Measurements from ENCODE around the gene GMPPA.

- TF ChIP-seq CTCF (IDR thresholded peaks at IDR 0.05), result no peak
- TF ChIP-seq RELA (CRISPR knock-in tag; IDR thresholded peaks at IDR 0.05; ENCODE audit: borderline replicate concordance), result no peak
- TF ChIP-seq JUN (CRISPR knock-in tag; IDR thresholded peaks at IDR 0.05), result no peak
- TF ChIP-seq FOXK1 (CRISPR knock-in tag; IDR thresholded peaks at IDR 0.05), result no peak
- TF ChIP-seq USF1 (CRISPR knock-in tag; IDR thresholded peaks at IDR 0.05), result no peak
- no peak for TF ChIP-seq ESRRA (CRISPR knock-in tag; IDR thresholded peaks at IDR 0.05; ENCODE audit: borderline replicate concordance)
- TF ChIP-seq SP1 (CRISPR knock-in tag; conservative IDR thresholded peaks at IDR 0.05), result no peak
- TF ChIP-seq ZNF121 (CRISPR knock-in tag; IDR thresholded peaks at IDR 0.05), result no peak
These were observed 34.2 kb upstream of the GMPPA start for GRCh38 chr2:219464286-219465032.
